GM12878 (cell line): ENCODE data around the gene SPATA25. TPM values are rescaled to one million over a fixed set of nuclear protein-coding genes. Genes with fewer than 3 reads are reported as not detected.
A peak's percentile ranks its signal among the peaks of the same experiment; 100 is the strongest.

Source experiments
- ESRRA ChIP-seq: IDR thresholded peaks from 2 replicates; pipeline ENCODE4 v1.6.1; 2012; ENCODE audit warnings: mild to moderate bottlenecking, low read length, improper control_type of control experiment
- ETV6 ChIP-seq, 2 experiments: fragments of 450-650 bp in 1 of 2; IDR thresholded peaks in 1 of 2; conservative IDR thresholded peaks in 1 of 2; 2 replicates each; pipeline ENCODE4 v1.6.1; 2014; ENCODE audit warnings: antibody characterized with exemption in 1 of 2, borderline replicate concordance in 1 of 2, low read depth in 1 of 2, mild to moderate bottlenecking in 1 of 2, moderate library complexity in 1 of 2
- GABPA ChIP-seq: IDR thresholded peaks from 2 replicates; pipeline ENCODE4 v1.6.1; 2014; ENCODE audit warnings: antibody characterized with exemption, low read depth, mild to moderate bottlenecking, inconsistent platforms
- HDAC2 ChIP-seq: fragments of 200-600 bp; sonication (generic); IDR thresholded peaks from 2 replicates; pipeline ENCODE4 v1.6.1; 2017
- IRF4 ChIP-seq: IDR thresholded peaks from 2 replicates; pipeline ENCODE4 v1.6.1; 2011; ENCODE audit warnings: low read depth, low read length
- POLR2A ChIP-seq: IDR thresholded peaks from 2 replicates; pipeline ENCODE4 v1.6.1; 2011; ENCODE audit warnings: low read depth, mild to moderate bottlenecking, low read length
- POU2F2 ChIP-seq: IDR thresholded peaks from 3 replicates; pipeline ENCODE4 v1.6.1; 2011; ENCODE audit warnings: low read depth, mild to moderate bottlenecking, low read length, borderline replicate concordance
- YBX1 ChIP-seq: fragments of 450-650 bp; IDR thresholded peaks from 2 replicates; pipeline ENCODE4 v1.6.1; 2016; ENCODE audit warnings: antibody characterized with exemption
- ZNF622 ChIP-seq: fragments of 450-650 bp; IDR thresholded peaks from 2 replicates; pipeline ENCODE4 v1.6.1; 2017; ENCODE audit warnings: mild to moderate bottlenecking, inconsistent platforms
- ZZZ3 ChIP-seq: IDR thresholded peaks from 2 replicates; pipeline ENCODE4 v1.6.1; 2011; ENCODE audit warnings: low read depth; ENCODE audit not compliant: control insufficient read depth, insufficient read length
- polyA plus RNA-seq, 11 experiments: library from polyadenylated mRNA; depleted of rRNA in 4 of 11; unstranded in 6 of 11; stranded (reverse) in 5 of 11; fragments of >200 nt; fragmentation: Nextera tagmentation in 4 of 11; fragmentation: Illumina TruSeq in 1 of 11; extraction: Ambion mirVana in 4 of 11; extraction: Trizol in 1 of 11; gene quantifications; 1 replicate in 1 of 11; 2 replicates in 10 of 11; pipeline versions ENCODE4 v1.2.1 to v1.2.3, GENCODE V29; 2011 to 2016; ENCODE audit warnings: inconsistent platforms in 2 of 11, missing spikeins in 2 of 11, low read depth in 1 of 11
- total RNA-seq, 4 experiments: library from RNA; depleted of rRNA in 3 of 4; stranded (reverse); fragments of >200 nt in 3 of 4; fragmentation: Illumina TruSeq in 1 of 4; extraction: Trizol in 1 of 4; gene quantifications; 2 replicates each; pipeline versions ENCODE4 v1.2.1 to v1.2.3, GENCODE V29; 2013 to 2021
- TF ChIP-seq, protein P1 (sequence below): fragments of 450-650 bp; IDR thresholded peaks from 2 replicates; pipeline ENCODE4 v1.6.1; 2017; ENCODE audit warnings: mild to moderate bottlenecking, moderate library complexity
- TF ChIP-seq, protein P2 (sequence below): fragments of 450-650 bp; IDR thresholded peaks from 2 replicates; pipeline ENCODE4 v1.6.1; 2016; ENCODE audit warnings: mild to moderate bottlenecking, moderate library complexity, borderline replicate concordance
- TF ChIP-seq, protein P3 (sequence below): IDR thresholded peaks from 2 replicates; pipeline ENCODE4 v1.6.1; 2012; ENCODE audit warnings: low read depth, low read length, improper control_type of control experiment
- TF ChIP-seq, protein P4 (sequence below), 3 experiments: IDR thresholded peaks in 2 of 3; conservative IDR thresholded peaks in 1 of 3; 2 replicates each; pipeline ENCODE4 v1.5.1; 2011; ENCODE audit warnings: low read depth in 3 of 3, low read length in 3 of 3, mild to moderate bottlenecking in 3 of 3, control low read depth in 2 of 3, moderate library complexity in 2 of 3, inconsistent platforms in 1 of 3, mixed read lengths in 1 of 3; ENCODE audit not compliant: control insufficient read depth in 2 of 3, insufficient read depth in 1 of 3; ENCODE audit errors: extremely low read depth in 1 of 3
- TF ChIP-seq, protein P5 (sequence below): IDR thresholded peaks from 2 replicates; pipeline ENCODE4 v1.6.1; 2011; ENCODE audit warnings: low read depth, mild to moderate bottlenecking, low read length, moderate library complexity, borderline replicate concordance; ENCODE audit errors: extremely low read depth

SPATA25 gene
- total and polyA plus RNA-seq, 10 of the 15 experiments (the other 5 are each of a cell fraction or from before 2014, with no cell fraction given) = 0.28 to 2.9 (median 1.3) TPM; not detected in 3

DNA sequence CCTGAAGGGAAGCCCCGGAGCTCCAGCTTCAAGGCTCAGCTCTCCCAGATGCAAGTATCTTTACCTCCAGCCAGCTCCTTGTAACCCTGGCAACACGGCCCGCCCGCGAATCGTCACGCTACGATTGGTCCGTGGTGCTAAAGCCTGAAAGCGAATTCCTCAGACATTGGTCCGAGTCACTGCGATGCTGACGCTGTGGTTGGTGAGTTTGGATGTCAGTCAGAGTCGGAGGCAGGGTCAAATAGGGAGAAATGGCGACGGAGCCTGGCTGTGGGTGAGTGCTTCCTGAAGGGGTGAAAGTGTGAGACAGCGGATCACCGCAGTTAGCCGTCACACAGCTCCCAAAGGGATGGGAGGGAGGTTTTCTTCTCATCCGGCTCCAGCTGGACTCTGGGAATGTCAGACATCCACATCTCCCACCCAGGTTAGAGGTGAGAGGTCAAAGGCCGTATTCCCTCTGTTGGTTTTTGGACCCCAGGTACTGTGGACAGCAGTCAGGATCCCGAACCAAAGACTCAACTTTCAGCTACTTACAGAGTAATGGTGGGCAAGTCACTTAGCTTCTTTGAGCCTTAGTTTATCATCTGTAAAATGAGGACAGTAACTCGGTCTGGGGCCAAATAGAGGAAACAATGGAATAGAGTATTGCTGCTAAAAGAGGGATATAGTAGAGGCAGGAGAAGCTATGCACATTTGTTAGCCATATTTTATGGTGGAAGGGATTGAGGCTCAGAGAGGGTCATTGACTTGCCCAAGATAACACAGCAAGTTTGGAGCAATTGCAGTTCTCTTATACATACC is 6.2 kb downstream of the SPATA25 start, which contains the start of gene ZSWIM1 (continued):
- TF ChIP-seq, protein P1, sequence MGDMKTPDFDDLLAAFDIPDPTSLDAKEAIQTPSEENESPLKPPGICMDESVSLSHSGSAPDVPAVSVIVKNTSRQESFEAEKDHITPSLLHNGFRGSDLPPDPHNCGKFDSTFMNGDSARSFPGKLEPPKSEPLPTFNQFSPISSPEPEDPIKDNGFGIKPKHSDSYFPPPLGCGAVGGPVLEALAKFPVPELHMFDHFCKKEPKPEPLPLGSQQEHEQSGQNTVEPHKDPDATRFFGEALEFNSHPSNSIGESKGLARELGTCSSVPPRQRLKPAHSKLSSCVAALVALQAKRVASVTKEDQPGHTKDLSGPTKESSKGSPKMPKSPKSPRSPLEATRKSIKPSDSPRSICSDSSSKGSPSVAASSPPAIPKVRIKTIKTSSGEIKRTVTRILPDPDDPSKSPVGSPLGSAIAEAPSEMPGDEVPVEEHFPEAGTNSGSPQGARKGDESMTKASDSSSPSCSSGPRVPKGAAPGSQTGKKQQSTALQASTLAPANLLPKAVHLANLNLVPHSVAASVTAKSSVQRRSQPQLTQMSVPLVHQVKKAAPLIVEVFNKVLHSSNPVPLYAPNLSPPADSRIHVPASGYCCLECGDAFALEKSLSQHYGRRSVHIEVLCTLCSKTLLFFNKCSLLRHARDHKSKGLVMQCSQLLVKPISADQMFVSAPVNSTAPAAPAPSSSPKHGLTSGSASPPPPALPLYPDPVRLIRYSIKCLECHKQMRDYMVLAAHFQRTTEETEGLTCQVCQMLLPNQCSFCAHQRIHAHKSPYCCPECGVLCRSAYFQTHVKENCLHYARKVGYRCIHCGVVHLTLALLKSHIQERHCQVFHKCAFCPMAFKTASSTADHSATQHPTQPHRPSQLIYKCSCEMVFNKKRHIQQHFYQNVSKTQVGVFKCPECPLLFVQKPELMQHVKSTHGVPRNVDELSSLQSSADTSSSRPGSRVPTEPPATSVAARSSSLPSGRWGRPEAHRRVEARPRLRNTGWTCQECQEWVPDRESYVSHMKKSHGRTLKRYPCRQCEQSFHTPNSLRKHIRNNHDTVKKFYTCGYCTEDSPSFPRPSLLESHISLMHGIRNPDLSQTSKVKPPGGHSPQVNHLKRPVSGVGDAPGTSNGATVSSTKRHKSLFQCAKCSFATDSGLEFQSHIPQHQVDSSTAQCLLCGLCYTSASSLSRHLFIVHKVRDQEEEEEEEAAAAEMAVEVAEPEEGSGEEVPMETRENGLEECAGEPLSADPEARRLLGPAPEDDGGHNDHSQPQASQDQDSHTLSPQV = no peak
- TF ChIP-seq, protein P2, sequence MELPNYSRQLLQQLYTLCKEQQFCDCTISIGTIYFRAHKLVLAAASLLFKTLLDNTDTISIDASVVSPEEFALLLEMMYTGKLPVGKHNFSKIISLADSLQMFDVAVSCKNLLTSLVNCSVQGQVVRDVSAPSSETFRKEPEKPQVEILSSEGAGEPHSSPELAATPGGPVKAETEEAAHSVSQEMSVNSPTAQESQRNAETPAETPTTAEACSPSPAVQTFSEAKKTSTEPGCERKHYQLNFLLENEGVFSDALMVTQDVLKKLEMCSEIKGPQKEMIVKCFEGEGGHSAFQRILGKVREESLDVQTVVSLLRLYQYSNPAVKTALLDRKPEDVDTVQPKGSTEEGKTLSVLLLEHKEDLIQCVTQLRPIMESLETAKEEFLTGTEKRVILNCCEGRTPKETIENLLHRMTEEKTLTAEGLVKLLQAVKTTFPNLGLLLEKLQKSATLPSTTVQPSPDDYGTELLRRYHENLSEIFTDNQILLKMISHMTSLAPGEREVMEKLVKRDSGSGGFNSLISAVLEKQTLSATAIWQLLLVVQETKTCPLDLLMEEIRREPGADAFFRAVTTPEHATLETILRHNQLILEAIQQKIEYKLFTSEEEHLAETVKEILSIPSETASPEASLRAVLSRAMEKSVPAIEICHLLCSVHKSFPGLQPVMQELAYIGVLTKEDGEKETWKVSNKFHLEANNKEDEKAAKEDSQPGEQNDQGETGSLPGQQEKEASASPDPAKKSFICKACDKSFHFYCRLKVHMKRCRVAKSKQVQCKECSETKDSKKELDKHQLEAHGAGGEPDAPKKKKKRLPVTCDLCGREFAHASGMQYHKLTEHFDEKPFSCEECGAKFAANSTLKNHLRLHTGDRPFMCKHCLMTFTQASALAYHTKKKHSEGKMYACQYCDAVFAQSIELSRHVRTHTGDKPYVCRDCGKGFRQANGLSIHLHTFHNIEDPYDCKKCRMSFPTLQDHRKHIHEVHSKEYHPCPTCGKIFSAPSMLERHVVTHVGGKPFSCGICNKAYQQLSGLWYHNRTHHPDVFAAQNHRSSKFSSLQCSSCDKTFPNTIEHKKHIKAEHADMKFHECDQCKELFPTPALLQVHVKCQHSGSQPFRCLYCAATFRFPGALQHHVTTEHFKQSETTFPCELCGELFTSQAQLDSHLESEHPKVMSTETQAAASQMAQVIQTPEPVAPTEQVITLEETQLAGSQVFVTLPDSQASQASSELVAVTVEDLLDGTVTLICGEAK = peak; percentile 75; the same call in 1 of the 2 replicates
- TF ChIP-seq POU2F2 (peak; percentile 46; the same call in 1 of the 3 replicates), ESRRA (no peak), POLR2A (peak; percentile 98), ZZZ3 (no peak), YBX1 (no peak), ETV6 (conservative IDR thresholded peaks at IDR 0.05 in 1 of 2, IDR thresholded peaks at IDR 0.05 in 1 of 2; ENCODE audit: borderline replicate concordance in 1 of 2, low read depth in 1 of 2) (no peak), IRF4 (no peak), HDAC2 (no peak), ZNF622 (no peak), GABPA (no peak)
- TF ChIP-seq, protein P3, sequence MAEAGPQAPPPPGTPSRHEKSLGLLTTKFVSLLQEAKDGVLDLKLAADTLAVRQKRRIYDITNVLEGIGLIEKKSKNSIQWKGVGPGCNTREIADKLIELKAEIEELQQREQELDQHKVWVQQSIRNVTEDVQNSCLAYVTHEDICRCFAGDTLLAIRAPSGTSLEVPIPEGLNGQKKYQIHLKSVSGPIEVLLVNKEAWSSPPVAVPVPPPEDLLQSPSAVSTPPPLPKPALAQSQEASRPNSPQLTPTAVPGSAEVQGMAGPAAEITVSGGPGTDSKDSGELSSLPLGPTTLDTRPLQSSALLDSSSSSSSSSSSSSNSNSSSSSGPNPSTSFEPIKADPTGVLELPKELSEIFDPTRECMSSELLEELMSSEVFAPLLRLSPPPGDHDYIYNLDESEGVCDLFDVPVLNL = peak; percentile 40; the same call in 1 of the 2 replicates
- TF ChIP-seq, protein P4, sequence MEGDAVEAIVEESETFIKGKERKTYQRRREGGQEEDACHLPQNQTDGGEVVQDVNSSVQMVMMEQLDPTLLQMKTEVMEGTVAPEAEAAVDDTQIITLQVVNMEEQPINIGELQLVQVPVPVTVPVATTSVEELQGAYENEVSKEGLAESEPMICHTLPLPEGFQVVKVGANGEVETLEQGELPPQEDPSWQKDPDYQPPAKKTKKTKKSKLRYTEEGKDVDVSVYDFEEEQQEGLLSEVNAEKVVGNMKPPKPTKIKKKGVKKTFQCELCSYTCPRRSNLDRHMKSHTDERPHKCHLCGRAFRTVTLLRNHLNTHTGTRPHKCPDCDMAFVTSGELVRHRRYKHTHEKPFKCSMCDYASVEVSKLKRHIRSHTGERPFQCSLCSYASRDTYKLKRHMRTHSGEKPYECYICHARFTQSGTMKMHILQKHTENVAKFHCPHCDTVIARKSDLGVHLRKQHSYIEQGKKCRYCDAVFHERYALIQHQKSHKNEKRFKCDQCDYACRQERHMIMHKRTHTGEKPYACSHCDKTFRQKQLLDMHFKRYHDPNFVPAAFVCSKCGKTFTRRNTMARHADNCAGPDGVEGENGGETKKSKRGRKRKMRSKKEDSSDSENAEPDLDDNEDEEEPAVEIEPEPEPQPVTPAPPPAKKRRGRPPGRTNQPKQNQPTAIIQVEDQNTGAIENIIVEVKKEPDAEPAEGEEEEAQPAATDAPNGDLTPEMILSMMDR (IDR thresholded peaks at IDR 0.05 in 2 of 3, conservative IDR thresholded peaks at IDR 0.05 in 1 of 3; ENCODE audit: control insufficient read depth in 2 of 3, extremely low read depth in 1 of 3, insufficient read depth in 1 of 3, low read depth in 3 of 3, low read length in 3 of 3) = no peak
- TF ChIP-seq, protein P5, sequence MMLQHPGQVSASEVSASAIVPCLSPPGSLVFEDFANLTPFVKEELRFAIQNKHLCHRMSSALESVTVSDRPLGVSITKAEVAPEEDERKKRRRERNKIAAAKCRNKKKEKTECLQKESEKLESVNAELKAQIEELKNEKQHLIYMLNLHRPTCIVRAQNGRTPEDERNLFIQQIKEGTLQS = no peak
